Stimulated activated CD8-positive, alpha-beta memory T cell treated with anti-CD3 and anti-CD28 coated beads, Interleukin-7, amount 100 ng/mL, for 1 hour (primary cell): ENCODE data around the gene SLC17A7.

Experiments
- DNase-seq, 2 donors: peaks; one replicate each; pipeline ENCODE4 v3.0.0-alpha.2; 2020; ENCODE audit warnings: low read depth in 2 of 2

SLC17A7 gene

GRCh38 chr19:49408816-49409440, 32.4 kb downstream of the SLC17A7 start:
- no peak for DNase-seq

GRCh38 chr19:49407482-49408015, 33.8 kb downstream of the SLC17A7 start:
- DNase-seq = no peak

- no peak for DNase-seq
Observed at GRCh38 chr19:49407079-49407478, 34.2 kb downstream of the SLC17A7 start.

- DNase-seq = no peak
Observed at GRCh38 chr19:49403404-49404187, 37.7 kb downstream of the SLC17A7 start.

- no peak for DNase-seq
Observed at GRCh38 chr19:49400029-49400428, 41.3 kb downstream of the SLC17A7 start.

- no peak for DNase-seq
Observed at GRCh38 chr19:49398931-49399330, 42.4 kb downstream of the SLC17A7 start.

GRCh38 chr19:49398001-49398615, 43.2 kb downstream of the SLC17A7 start:
- DNase-seq = no peak

- DNase-seq = no peak
Observed at GRCh38 chr19:49396738-49397505, 44.4 kb downstream of the SLC17A7 start.

GRCh38 chr19:49395581-49396407, 45.5 kb downstream of the SLC17A7 start:
- no peak for DNase-seq

- no peak for DNase-seq
Observed at GRCh38 chr19:49393881-49394280, 47.4 kb downstream of the SLC17A7 start.

- peak; percentile 48 to 68 for DNase-seq
Observed at GRCh38 chr19:49391581-49392399, 49.5 kb downstream of the SLC17A7 start.

- DNase-seq = no peak
Observed at GRCh38 chr19:49390929-49391359, 50.4 kb downstream of the SLC17A7 start.

GRCh38 chr19:49390131-49390928, 51.0 kb downstream of the SLC17A7 start:
- no peak for DNase-seq

- DNase-seq = no peak
Observed at GRCh38 chr19:49389406-49389805, 51.9 kb downstream of the SLC17A7 start.

- peak; percentile 60 to 77 for DNase-seq
Observed at GRCh38 chr19:49387936-49388372, 53.4 kb downstream of the SLC17A7 start, which contains the start of gene KASH5. TSS of gene KASH5 (plus strand) at chr19:49388249. CDS start at chr19:49390884, 2,635 bp downstream.

GRCh38 chr19:49383599-49383998, 57.7 kb downstream of the SLC17A7 start:
- no peak for DNase-seq

GRCh38 chr19:49382639-49383038, 58.7 kb downstream of the SLC17A7 start:
- DNase-seq = no peak

- DNase-seq = no peak
Observed at GRCh38 chr19:49380391-49380790, 60.9 kb downstream of the SLC17A7 start.
